Measurements from ENCODE around the gene TAF11L14. TPM values are rescaled to one million over a fixed set of nuclear protein-coding genes. Genes with fewer than 3 reads are reported as not detected.

The TAF11L14 gene
- not detected in 2 replicates for total RNA-seq (ENCODE audit: low replicate concordance)

DNA sequence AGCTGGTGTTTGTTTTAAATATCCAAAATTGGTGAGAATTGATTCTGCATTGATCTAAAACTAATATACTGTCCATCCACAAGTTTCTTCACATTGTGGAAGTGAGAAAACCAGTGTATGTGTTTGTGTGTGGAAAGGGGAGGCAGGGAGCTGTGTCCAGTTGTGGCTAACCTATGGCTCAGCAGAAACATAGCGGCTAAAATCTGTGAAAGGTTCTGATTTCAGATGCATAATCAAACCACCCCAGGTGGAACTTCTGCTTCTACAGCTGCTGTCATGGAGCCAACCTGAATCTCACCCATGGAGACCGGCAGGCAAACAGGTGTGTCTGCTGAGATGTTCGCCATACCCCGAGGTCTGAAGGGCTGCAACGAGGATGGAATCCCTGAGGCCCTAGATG, at the start of gene TAF11L14:
Gene TAF11L14 (plus strand): TSS at position 301 of the 400 bp plus-strand sequence.

DNA sequence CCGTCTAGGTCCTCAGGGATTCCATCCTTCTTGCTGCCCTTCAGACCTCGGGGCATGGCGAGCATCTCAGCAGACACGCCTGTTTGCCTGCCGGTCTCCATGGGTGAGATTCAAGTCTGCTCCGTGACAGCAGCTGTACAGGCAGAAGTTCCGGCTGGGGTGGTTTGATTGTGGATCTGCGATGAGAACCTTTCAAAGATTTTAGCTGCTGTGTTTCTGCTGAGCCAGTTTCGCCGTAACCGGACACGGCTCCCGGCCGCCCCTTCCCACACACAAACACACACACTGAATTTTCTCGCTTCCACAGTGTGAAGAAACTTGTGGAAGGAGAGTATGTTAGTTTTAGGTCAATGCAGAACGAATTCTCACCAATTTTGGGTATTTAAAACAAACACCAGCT, 48.6 kb upstream of the TAF11L14 start, which contains the start of gene TAF11L7:
Gene TAF11L7 (minus strand): TSS at position 101 of the 400 bp plus-strand sequence.

DNA sequence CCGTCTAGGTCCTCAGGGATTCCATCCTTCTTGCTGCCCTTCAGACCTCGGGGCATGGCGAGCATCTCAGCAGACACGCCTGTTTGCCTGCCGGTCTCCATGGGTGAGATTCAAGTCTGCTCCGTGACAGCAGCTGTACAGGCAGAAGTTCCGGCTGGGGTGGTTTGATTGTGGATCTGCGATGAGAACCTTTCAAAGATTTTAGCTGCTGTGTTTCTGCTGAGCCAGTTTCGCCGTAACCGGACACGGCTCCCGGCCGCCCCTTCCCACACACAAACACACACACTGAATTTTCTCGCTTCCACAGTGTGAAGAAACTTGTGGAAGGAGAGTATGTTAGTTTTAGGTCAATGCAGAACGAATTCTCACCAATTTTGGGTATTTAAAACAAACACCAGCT, 43.4 kb upstream of the TAF11L14 start, which contains the start of gene TAF11L8:
Gene TAF11L8 (minus strand): TSS at position 101 of the 400 bp plus-strand sequence.

GRCh38 chr5:17594255-17594654, 40.0 kb upstream of the TAF11L14 start, which contains the start of gene TAF11L9:
TSS of gene TAF11L9 (minus strand) at chr5:17594394.

DNA sequence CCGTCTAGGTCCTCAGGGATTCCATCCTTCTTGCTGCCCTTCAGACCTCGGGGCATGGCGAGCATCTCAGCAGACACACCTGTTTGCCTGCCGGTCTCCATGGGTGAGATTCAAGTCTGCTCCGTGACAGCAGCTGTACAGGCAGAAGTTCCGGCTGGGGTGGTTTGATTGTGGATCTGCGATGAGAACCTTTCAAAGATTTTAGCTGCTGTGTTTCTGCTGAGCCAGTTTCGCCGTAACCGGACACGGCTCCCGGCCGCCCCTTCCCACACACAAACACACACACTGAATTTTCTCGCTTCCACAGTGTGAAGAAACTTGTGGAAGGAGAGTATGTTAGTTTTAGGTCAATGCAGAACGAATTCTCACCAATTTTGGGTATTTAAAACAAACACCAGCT, 36.5 kb upstream of the TAF11L14 start, which contains the start of gene TAF11L10:
Gene TAF11L10 (minus strand): TSS at position 101 of the 400 bp plus-strand sequence.

DNA sequence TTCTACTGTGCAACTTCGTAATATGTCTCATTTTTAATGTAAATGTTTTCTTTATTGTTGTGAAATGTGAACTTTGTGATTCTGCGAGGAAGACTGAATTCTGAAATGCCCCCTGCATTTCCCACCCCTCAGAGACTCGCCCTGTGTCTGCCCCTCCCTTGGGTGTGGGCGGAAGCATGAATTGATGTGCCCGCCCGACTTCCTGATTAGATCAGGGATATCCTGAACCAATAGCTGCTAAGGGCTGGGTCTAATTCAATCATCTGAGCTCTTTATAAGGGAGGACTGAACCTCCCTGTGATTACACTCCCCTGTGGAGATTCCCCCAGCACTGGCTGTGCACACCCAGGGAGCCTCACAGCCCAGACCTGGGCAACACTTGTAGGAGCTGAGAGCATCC, 30.4 kb upstream of the TAF11L14 start, which contains the start of gene TAF11L11:
Gene TAF11L11 (plus strand): TSS at position 304 of the 400 bp plus-strand sequence.

DNA sequence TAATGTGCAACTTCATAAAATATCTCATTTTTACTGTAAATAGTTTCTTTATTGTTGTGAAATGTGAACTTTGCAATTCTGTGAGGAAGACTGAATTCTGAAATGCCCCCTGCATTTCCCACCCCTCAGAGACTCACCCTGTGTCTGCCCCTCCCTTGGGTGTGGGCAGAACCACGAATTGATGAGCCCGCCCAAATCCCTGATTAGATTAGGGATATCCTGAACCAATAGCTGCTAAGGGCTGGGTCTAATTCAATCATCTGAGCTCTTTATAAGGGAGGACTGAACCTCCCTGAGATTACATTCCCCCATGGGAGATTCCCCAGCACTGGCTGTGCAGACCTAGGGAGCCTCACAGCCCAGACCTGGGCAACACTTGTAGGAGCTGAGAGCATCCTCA, 24.2 kb upstream of the TAF11L14 start, which contains the start of gene TAF11L12:
Gene TAF11L12 (plus strand): TSS at position 301 of the 400 bp plus-strand sequence.

GRCh38 chr5:17631788-17632187, 2.5 kb upstream of the TAF11L14 start, which contains the start of gene TAF11L13:
TSS of gene TAF11L13 (plus strand) at chr5:17632088.

Other genes with a start within 250 kb of the TAF11L14 start
- not detected in 2 replicates for gene TAF11L2, start 136.2 kb upstream of the TAF11L14 start, total RNA-seq (ENCODE audit: low replicate concordance)
- gene TAF11L3, start 116.1 kb upstream of the TAF11L14 start, total RNA-seq (ENCODE audit: low replicate concordance) = not detected in 2 replicates
- not detected in 2 replicates for gene TAF11L4, start 112.7 kb upstream of the TAF11L14 start, total RNA-seq (ENCODE audit: low replicate concordance)
- not detected in 2 replicates for gene TAF11L5, start 109.2 kb upstream of the TAF11L14 start, total RNA-seq (ENCODE audit: low replicate concordance)
- not detected in 2 replicates for gene TAF11L6, start 105.8 kb upstream of the TAF11L14 start, total RNA-seq (ENCODE audit: low replicate concordance)
- gene TAF11L7, start 48.7 kb upstream of the TAF11L14 start, total RNA-seq (ENCODE audit: low replicate concordance) = not detected in 2 replicates
- not detected in 2 replicates for gene TAF11L8, start 43.5 kb upstream of the TAF11L14 start, total RNA-seq (ENCODE audit: low replicate concordance)
- gene TAF11L9, start 40.1 kb upstream of the TAF11L14 start, total RNA-seq (ENCODE audit: low replicate concordance) = not detected in 2 replicates
- not detected in 2 replicates for gene TAF11L10, start 36.6 kb upstream of the TAF11L14 start, total RNA-seq (ENCODE audit: low replicate concordance)
- gene TAF11L11, start 30.3 kb upstream of the TAF11L14 start, total RNA-seq (ENCODE audit: low replicate concordance) = not detected in 2 replicates
- gene TAF11L12, start 24.1 kb upstream of the TAF11L14 start, total RNA-seq (ENCODE audit: low replicate concordance) = not detected in 2 replicates
- gene TAF11L13, start 2.4 kb upstream of the TAF11L14 start, total RNA-seq (ENCODE audit: low replicate concordance) = not detected in 2 replicates

All from smooth muscle cell of the coronary artery (primary cell).